ENCODE measurements around the gene PLCB1. TPM values are rescaled to one million over a fixed set of nuclear protein-coding genes. Genes with fewer than 3 reads are reported as not detected.

Gene PLCB1
- total and polyA plus RNA-seq, 2 experiments from 2014 or later: 6.7 to 20.5 TPM

GRCh38 chr20:8250539-8251200, 118.6 kb downstream of the PLCB1 start:
- Histone ChIP-seq H3K4me3 (no peak overlapping the region), H2AFZ (no peak overlapping the region), H3K79me2 (no peaks in the 10 kb centered on the region), H3K9me3 (ENCODE audit: low read depth) (no peaks in the 10 kb centered on the region), H3K27me3 (no peaks in the 10 kb centered on the region), H3K4me2 (no peak overlapping the region), H4K20me1 (ENCODE audit: insufficient read depth, poor library complexity, severe bottlenecking) (no peaks in the 10 kb centered on the region), H3K4me1 (ENCODE audit: insufficient read depth) (peaks cover 16% of the 10 kb centered on the region), H3K27ac (no peak overlapping the region), H3K9me2 (replicated peaks; ENCODE audit: insufficient read depth) (no peaks in the 10 kb centered on the region), H3K36me3 (replicated peaks; ENCODE audit: insufficient read depth, low read depth) (no peaks in the 10 kb centered on the region)
- no peak for DNase-seq (ENCODE audit: low spot score)
- WGBS (ENCODE audit: low lambda C conversion rate, missing lambda C conversion rate): 16% methylated on average over 1 of the region's 1 CpG
- TF ChIP-seq EZH2phosphoT487 (IDR thresholded peaks at IDR 0.05; ENCODE audit: low read depth, severe bottlenecking, unreplicated experiment) (no peak), EZH2 (IDR thresholded peaks at IDR 0.05; ENCODE audit: borderline replicate concordance) (no peak)
- TF ChIP-seq, protein P1, sequence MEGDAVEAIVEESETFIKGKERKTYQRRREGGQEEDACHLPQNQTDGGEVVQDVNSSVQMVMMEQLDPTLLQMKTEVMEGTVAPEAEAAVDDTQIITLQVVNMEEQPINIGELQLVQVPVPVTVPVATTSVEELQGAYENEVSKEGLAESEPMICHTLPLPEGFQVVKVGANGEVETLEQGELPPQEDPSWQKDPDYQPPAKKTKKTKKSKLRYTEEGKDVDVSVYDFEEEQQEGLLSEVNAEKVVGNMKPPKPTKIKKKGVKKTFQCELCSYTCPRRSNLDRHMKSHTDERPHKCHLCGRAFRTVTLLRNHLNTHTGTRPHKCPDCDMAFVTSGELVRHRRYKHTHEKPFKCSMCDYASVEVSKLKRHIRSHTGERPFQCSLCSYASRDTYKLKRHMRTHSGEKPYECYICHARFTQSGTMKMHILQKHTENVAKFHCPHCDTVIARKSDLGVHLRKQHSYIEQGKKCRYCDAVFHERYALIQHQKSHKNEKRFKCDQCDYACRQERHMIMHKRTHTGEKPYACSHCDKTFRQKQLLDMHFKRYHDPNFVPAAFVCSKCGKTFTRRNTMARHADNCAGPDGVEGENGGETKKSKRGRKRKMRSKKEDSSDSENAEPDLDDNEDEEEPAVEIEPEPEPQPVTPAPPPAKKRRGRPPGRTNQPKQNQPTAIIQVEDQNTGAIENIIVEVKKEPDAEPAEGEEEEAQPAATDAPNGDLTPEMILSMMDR (IDR thresholded peaks at IDR 0.05; ENCODE audit: poor library complexity): no peak

DNA sequence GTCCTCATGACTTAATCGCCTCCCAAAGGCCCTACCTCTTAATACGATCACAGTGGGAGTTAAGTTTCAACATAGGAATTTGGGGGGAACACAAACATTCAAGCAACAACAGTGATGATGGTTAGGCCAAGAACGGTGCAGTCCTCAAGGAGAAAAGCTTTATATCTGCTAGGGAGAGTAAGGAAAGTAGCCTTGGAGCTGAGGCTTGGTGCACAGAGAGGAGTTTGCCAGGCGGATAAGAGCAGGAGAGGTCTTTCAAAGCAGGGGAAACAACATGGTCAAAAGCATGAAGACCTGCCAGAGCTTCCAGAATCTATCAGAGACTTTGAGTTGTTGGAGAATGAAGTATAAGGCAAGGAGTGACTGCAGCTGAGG, 119.1 kb downstream of the PLCB1 start:
- H3K4me3 ChIP-seq: no peak overlapping the region
- 64% methylated on average over 4 of the region's 4 CpGs for WGBS (ENCODE audit: low lambda C conversion rate, missing lambda C conversion rate)
- H2AFZ ChIP-seq: no peak overlapping the region
- H3K9me2 ChIP-seq (replicated peaks; ENCODE audit: insufficient read depth): no peaks in the 10 kb centered on the region
- TF ChIP-seq EZH2phosphoT487 (IDR thresholded peaks at IDR 0.05; ENCODE audit: low read depth, severe bottlenecking, unreplicated experiment) (no peak), EZH2 (IDR thresholded peaks at IDR 0.05; ENCODE audit: borderline replicate concordance) (no peak)
- TF ChIP-seq, protein P1 (IDR thresholded peaks at IDR 0.05; ENCODE audit: poor library complexity): no peak
- H3K9me3 ChIP-seq (ENCODE audit: low read depth): no peaks in the 10 kb centered on the region
- no peaks in the 10 kb centered on the region for H3K36me3 ChIP-seq (replicated peaks; ENCODE audit: insufficient read depth, low read depth)
- no peaks in the 10 kb centered on the region for H4K20me1 ChIP-seq (ENCODE audit: insufficient read depth, poor library complexity, severe bottlenecking)
- H3K4me2 ChIP-seq: no peak overlapping the region
- no peaks in the 10 kb centered on the region for H3K27me3 ChIP-seq
- H3K79me2 ChIP-seq: no peaks in the 10 kb centered on the region
- H3K4me1 ChIP-seq (ENCODE audit: insufficient read depth): peaks cover 16% of the 10 kb centered on the region
- no peak overlapping the region for H3K27ac ChIP-seq
- DNase-seq (ENCODE audit: low spot score): no peak

DNA sequence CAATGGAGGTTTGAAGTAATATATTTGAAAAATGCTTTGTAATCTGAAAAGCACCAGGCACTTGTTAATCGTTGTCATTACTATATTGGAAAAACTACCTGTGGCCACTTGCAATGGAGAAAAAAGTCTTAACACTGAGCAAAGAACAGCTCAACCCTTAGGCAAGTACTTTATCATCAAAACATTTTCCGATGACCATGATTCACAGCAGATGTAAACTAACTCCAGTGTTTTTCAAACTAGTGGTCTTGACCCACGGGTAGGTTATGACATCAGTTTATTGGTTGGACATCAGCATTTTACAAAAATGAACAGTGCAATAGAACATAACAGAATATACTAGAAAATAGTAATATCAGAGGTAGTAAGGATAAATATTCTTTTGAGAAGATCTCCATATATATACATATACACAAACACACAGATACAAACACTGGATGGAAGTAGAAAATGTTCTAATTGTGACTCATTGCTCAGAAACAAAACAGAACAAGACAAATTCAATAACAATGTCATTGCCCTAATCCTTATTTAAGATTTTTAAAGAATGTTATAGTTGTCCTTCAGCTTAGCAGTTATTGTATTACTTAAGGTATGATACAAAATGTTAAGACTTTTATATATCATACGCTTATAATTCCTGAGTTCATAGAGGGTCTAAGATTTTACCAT, 123.0 kb downstream of the PLCB1 start:
- 86% methylated on average over 4 of the region's 4 CpGs for WGBS (ENCODE audit: low lambda C conversion rate, missing lambda C conversion rate)

More for the DNA sequence above, 123.0 kb downstream of the PLCB1 start:
- Histone ChIP-seq H3K9me3 (ENCODE audit: low read depth) (no peaks in the 10 kb centered on the region), H4K20me1 (ENCODE audit: insufficient read depth, poor library complexity, severe bottlenecking) (no peaks in the 10 kb centered on the region), H3K4me2 (no peak overlapping the region), H3K27ac (no peak overlapping the region), H2AFZ (no peak overlapping the region), H3K9me2 (replicated peaks; ENCODE audit: insufficient read depth) (no peaks in the 10 kb centered on the region), H3K79me2 (no peaks in the 10 kb centered on the region), H3K27me3 (no peaks in the 10 kb centered on the region), H3K4me3 (no peak overlapping the region), H3K36me3 (replicated peaks; ENCODE audit: insufficient read depth, low read depth) (no peaks in the 10 kb centered on the region), H3K4me1 (ENCODE audit: insufficient read depth) (peaks cover 12% of the 10 kb centered on the region)
- TF ChIP-seq, protein P1 (IDR thresholded peaks at IDR 0.05; ENCODE audit: poor library complexity): no peak
- TF ChIP-seq EZH2phosphoT487 (IDR thresholded peaks at IDR 0.05; ENCODE audit: low read depth, severe bottlenecking, unreplicated experiment): no peak
- no peak for TF ChIP-seq EZH2 (IDR thresholded peaks at IDR 0.05; ENCODE audit: borderline replicate concordance)
- no peak for DNase-seq (ENCODE audit: low spot score)

Measured in hepatocyte (in vitro differentiated cells).